IMR-90 (cell line): Measurements from ENCODE around the gene KCNJ18.
"Not testable (repeated sequence)": the region's sequence is repeated elsewhere in the genome, so short reads cannot be mapped to it uniquely, and the experiment has no call there.

Source experiments
- BHLHE40 ChIP-seq: fragments of 150-350 bp; IDR thresholded peaks from 2 replicates; pipeline ENCODE4 v1.6.1; 2016; ENCODE audit warnings: mild to moderate bottlenecking, low read depth, low read length
- CEBPB ChIP-seq: IDR thresholded peaks from 2 replicates; pipeline ENCODE4 v1.6.1; 2012; ENCODE audit warnings: low read depth, low read length, improper control_type of control experiment
- CTCF ChIP-seq: conservative IDR thresholded peaks from 2 replicates; pipeline ENCODE4 v1.5.1; 2012; ENCODE audit warnings: mild to moderate bottlenecking, low read depth, low read length, improper control_type of control experiment
- ELK1 ChIP-seq: fragments of 150-350 bp; IDR thresholded peaks from 2 replicates; pipeline ENCODE4 v1.6.1; 2016; ENCODE audit warnings: low read depth, mild to moderate bottlenecking, low read length, moderate library complexity, borderline replicate concordance
- MAFK ChIP-seq: IDR thresholded peaks from 2 replicates; pipeline ENCODE4 v1.6.1; 2012; ENCODE audit warnings: low read depth, low read length, improper control_type of control experiment
- POLR2A ChIP-seq: IDR thresholded peaks from 2 replicates; pipeline ENCODE4 v1.6.1; 2012; ENCODE audit warnings: mild to moderate bottlenecking, low read depth, low read length
- RAD21 ChIP-seq: IDR thresholded peaks from 2 replicates; pipeline ENCODE4 v1.6.1; 2012; ENCODE audit warnings: low read length, improper control_type of control experiment
- RCOR1 ChIP-seq: IDR thresholded peaks from 2 replicates; pipeline ENCODE4 v1.6.1; 2012; ENCODE audit warnings: mild to moderate bottlenecking, low read length, improper control_type of control experiment; ENCODE audit not compliant: insufficient replicate concordance
- RFX5 ChIP-seq: IDR thresholded peaks from 2 replicates; pipeline ENCODE4 v1.8.0; 2012; ENCODE audit warnings: low read depth, mild to moderate bottlenecking, low read length, moderate library complexity

- TF ChIP-seq CTCF, BHLHE40, RCOR1, RAD21, RFX5, MAFK, CEBPB, POLR2A, ELK1: not testable (repeated sequence)
These were observed 18.2 kb downstream of the KCNJ18 start for GRCh38 chr17:21710486-21710885.
